RPMI8226 (cell line): ENCODE results near the gene PDCD11.
"Not testable (repeated sequence)": the region's sequence is repeated elsewhere in the genome, so short reads cannot be mapped to it uniquely, and the experiment has no call there.

Experiments
- DNase-seq: peaks from one replicate; pipeline ENCODE4 v3.0.0-alpha.2; 2015

Gene PDCD11

GRCh38 chr10:103475437-103475836, 79.0 kb downstream of the PDCD11 start:
- DNase-seq: no peak

GRCh38 chr10:103476046-103476768, 79.8 kb downstream of the PDCD11 start:
- DNase-seq: no peak

- DNase-seq: no peak
Observed at GRCh38 chr10:103478671-103479070, 82.2 kb downstream of the PDCD11 start.

DNA sequence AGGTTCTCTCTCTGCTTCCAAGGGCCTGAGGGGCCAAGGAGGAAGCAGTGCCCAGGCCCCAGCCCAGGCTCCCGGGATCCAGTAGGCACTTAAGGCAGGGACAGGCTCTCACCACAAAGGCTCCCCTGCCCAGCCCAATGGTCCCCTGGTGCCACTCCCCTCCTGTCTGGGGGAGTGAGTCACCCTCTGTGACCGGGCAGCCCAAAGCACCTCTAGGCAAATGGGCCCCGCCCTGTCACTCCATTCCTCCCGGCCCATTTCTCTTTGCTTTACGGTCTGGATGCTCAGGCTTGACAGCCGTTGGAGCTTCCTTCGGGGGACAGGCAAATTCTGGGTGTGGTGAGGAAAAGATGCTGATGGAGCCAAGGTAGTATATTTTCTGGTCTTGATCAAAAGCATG, 82.7 kb downstream of the PDCD11 start, which contains the start of gene CALHM3:
CALHM3 (minus strand) TSS at position 106 of the 400 bp plus-strand sequence. CDS start 208 bp downstream, outside the sequence.
- no peak for DNase-seq

- no peak for DNase-seq
Observed at GRCh38 chr10:103480521-103480920, 84.1 kb downstream of the PDCD11 start.

GRCh38 chr10:103481974-103482531, 85.6 kb downstream of the PDCD11 start:
- peak; percentile 72 for DNase-seq

DNA sequence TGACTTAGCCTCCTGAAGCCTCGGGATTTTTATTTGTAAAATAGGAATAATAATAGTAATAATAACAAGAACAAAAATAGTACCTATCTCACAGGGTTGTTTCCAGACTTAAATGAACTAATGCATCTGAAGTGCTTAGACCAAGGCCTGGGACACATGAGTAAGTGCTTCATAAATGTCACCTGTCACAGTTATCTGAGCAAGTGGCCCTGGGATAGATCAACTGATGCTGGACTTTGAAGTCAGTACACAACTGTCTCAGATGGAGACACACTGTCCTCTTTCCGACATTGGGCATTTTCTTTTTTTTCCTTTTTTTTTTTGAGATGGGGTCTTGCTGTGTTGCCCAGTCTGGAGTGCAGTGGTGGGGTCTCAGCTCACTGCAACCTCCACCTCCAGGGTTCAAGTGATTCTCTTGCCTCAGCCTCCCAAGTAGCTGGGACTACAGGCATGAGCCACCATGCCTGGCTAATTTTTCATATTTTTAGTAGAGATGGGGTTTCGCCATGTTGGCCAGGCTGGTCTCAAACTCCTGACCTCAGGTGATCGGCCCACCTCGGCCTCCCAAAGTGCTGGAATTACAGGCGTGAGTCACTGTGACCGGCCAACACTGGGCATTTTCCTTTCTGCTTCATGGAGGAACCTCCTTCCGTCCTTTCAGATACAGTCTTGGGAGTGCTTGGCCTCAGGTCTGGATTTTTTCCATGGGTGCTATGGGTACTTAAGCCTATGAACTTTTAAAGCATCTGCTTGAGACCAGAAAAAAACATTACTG, 90.4 kb downstream of the PDCD11 start:
- not testable (repeated sequence) for DNase-seq

GRCh38 chr10:103487410-103487708, 90.9 kb downstream of the PDCD11 start:
- no peak for DNase-seq

- no peak for DNase-seq
Observed at GRCh38 chr10:103490986-103491314, 94.5 kb downstream of the PDCD11 start.

DNA sequence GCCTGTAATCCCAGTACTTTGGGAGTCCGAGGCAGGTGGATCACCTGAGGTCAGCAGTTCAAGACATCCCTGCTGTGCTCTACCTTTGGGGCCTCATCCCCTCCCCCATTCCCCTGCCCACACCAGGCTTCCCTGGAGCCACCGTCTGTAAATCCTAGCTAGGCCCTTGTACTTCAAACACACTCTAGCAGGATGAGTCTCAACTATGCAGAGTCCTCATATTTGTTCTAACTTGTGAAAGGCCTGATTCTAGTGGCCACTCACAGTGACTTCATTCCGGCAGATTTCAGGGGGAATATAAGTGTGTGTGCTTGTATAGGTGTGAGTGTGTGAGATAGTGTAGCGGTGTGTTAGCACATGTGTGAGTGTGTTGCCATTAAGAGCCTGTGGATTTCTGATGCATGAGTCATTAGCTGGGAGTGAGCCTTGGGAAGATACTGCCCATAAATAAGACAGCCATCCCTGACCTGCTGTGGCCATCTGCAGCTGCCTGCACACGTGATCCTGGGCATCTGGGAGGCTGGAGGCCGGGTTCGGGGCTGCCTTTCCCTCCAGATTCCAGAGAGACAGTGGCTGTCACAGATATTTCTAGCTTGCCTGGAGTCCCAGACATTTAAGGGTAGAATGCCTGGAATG, 95.4 kb downstream of the PDCD11 start:
- DNase-seq: no peak

GRCh38 chr10:103492655-103493261, 96.3 kb downstream of the PDCD11 start:
- no peak for DNase-seq

GRCh38 chr10:103493362-103493915, 97.0 kb downstream of the PDCD11 start, which contains the start of gene NEURL1:
Gene NEURL1, plus strand, starts transcription at chr10:103493705. Its CDS starts 683 bp downstream, at chr10:103494388.
- no peak for DNase-seq

- peak; percentile 40 for DNase-seq
Observed at GRCh38 chr10:103493916-103494877, 97.8 kb downstream of the PDCD11 start.

- DNase-seq: no peak
Observed at GRCh38 chr10:103495321-103495720, 98.9 kb downstream of the PDCD11 start.
